GM06990 (cell line): ENCODE measurements around the gene ZNF107.
"Not testable (repeated sequence)": the region's sequence is repeated elsewhere in the genome, so short reads cannot be mapped to it uniquely, and the experiment has no call there.

ENCODE experiments used
- DNase-seq: peaks from one replicate; pipeline ENCODE4 v3.0.0-alpha.2; 2011; ENCODE audit not compliant: insufficient read length; ENCODE audit errors: extremely low read depth
- H3K27me3 ChIP-seq: replicated peaks from 2 replicates; pipeline ENCODE4 v1.6.0; 2011; ENCODE audit warnings: low read length; ENCODE audit not compliant: control insufficient read depth, insufficient read depth
- H3K36me3 ChIP-seq: 2 replicates; pipeline ENCODE4 v1.5.1; 2011; ENCODE audit warnings: low read length; ENCODE audit not compliant: control insufficient read depth, insufficient read depth
- H3K4me3 ChIP-seq: replicated peaks from 2 replicates; pipeline ENCODE4 v1.5.1; 2011; ENCODE audit warnings: low read depth, mild to moderate bottlenecking, control low read depth, low read length
- CTCF ChIP-seq: IDR thresholded peaks from 2 replicates; pipeline ENCODE4 v1.5.1; 2011; ENCODE audit warnings: low read length, control low read depth, mild to moderate bottlenecking, inconsistent platforms; ENCODE audit not compliant: insufficient read depth, poor library complexity, severe bottlenecking

The ZNF107 gene

GRCh38 chr7:64687249-64687648, 21.3 kb downstream of the ZNF107 start:
- no peak for TF ChIP-seq CTCF
- Histone ChIP-seq H3K4me3 (no peak overlapping the region), H3K36me3 (peaks cover 20% of the 10 kb centered on the region), H3K27me3 (no peaks in the 10 kb centered on the region)
- DNase-seq = no peak

GRCh38 chr7:64688988-64689387, 23.1 kb downstream of the ZNF107 start:
- no peak overlapping the region for H3K4me3 ChIP-seq
- DNase-seq = no peak
- H3K27me3 ChIP-seq = no peaks in the 10 kb centered on the region
- H3K36me3 ChIP-seq = peaks cover 4% of the 10 kb centered on the region
- TF ChIP-seq CTCF = no peak

- DNase-seq = no peak
- no peak overlapping the region for H3K4me3 ChIP-seq
- no peak for TF ChIP-seq CTCF
- no peaks in the 10 kb centered on the region for H3K27me3 ChIP-seq
- H3K36me3 ChIP-seq = peaks cover 4% of the 10 kb centered on the region
These were observed 25.9 kb downstream of the ZNF107 start for GRCh38 chr7:64691831-64692230.

GRCh38 chr7:64697863-64698262, 31.9 kb downstream of the ZNF107 start:
- not testable (repeated sequence) for H3K27me3 ChIP-seq, DNase-seq, H3K4me3 ChIP-seq, H3K36me3 ChIP-seq

GRCh38 chr7:64706625-64707292, 40.8 kb downstream of the ZNF107 start:
- Histone ChIP-seq H3K27me3 (no peaks in the 10 kb centered on the region), H3K4me3 (no peak overlapping the region), H3K36me3 (no peaks in the 10 kb centered on the region)
- TF ChIP-seq CTCF = no peak
- no peak for DNase-seq

- not testable (repeated sequence) for H3K36me3 ChIP-seq, H3K4me3 ChIP-seq, DNase-seq, H3K27me3 ChIP-seq
These were observed 52.0 kb downstream of the ZNF107 start for GRCh38 chr7:64717896-64718295.
